HG03442 (cell line): ENCODE results near the gene PAAF1.

Source experiments
- ATAC-seq: cut with Tn5 transposase; IDR thresholded peaks from one replicate; pipeline ENCODE4 v1.9.1; 2021; ENCODE audit warnings: mild to moderate bottlenecking, moderate library complexity; ENCODE audit not compliant: unreplicated experiment

PAAF1 gene

DNA sequence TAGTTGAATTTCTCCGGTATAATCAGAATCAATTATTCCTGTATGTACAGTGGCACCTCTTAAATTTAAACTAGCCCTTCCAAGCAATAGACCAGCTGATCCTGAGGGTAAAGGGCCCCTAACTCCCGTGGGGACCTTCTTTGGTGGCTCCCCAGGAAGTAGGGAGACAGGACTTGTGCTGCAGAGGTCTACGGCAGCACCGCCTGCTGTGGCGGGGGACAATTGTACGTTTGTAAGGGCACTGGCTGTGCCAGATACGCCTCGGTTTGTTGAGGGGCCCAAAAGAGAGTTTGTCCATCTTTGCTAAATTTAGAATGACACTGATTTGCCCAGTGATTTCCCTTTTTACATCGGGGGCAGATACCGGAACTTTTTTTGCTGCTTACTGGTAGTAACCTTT is 68.1 kb downstream of the PAAF1 start:
- ATAC-seq = no peak

- ATAC-seq = no peak
Observed at GRCh38 chr11:73945396-73945795, 68.6 kb downstream of the PAAF1 start.

GRCh38 chr11:73946798-73947458 is 70.1 kb downstream of the PAAF1 start:
- ATAC-seq = no peak

GRCh38 chr11:73949246-73949645 is 72.4 kb downstream of the PAAF1 start:
- no peak for ATAC-seq

GRCh38 chr11:73949912-73950311 is 73.1 kb downstream of the PAAF1 start:
- ATAC-seq = no peak

GRCh38 chr11:73950869-73951710 is 74.3 kb downstream of the PAAF1 start, which contains the start of gene DNAJB13:
DNAJB13 (plus strand) TSS chr11:73951026; CDS start chr11:73951070, 44 bp downstream.
- ATAC-seq = no peak

- ATAC-seq = no peak
Observed at GRCh38 chr11:73951797-73952196, 75.0 kb downstream of the PAAF1 start.

GRCh38 chr11:73956876-73957653 is 80.3 kb downstream of the PAAF1 start:
- ATAC-seq = no peak

DNA sequence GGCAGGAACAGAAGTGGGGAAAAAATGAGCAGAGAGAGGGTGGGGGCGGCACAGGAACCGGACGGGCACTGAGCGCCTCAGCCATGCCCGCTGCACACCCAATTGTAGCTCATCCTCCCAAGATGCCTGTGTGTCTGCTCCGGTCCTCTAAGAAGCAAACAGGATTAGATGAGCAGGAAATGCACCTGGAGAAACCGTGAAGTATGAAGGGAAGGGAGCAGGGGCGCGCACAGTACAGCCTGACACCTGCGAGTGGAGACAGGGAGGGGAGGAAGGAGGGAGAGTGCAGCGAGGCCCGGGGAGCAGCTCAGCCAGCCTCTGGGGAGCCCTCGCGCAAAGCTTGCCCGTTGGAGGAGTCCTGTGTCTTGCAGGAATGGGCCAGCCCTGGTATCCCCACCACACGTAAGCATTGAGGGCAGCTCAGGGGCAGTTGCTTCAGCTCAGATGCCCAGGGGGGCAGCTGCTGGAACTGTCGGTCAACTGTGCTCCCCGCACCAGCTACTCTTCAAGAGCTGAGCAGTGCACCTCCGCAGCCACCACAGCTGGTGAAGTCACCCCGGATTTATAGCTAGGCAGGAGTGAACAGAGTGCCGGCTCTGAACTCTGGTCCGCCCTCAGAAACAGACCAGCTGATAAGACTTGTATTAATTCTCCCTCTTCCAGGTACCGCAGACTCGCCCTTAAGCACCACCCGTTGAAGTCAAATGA is 81.0 kb downstream of the PAAF1 start:
- ATAC-seq = no peak

DNA sequence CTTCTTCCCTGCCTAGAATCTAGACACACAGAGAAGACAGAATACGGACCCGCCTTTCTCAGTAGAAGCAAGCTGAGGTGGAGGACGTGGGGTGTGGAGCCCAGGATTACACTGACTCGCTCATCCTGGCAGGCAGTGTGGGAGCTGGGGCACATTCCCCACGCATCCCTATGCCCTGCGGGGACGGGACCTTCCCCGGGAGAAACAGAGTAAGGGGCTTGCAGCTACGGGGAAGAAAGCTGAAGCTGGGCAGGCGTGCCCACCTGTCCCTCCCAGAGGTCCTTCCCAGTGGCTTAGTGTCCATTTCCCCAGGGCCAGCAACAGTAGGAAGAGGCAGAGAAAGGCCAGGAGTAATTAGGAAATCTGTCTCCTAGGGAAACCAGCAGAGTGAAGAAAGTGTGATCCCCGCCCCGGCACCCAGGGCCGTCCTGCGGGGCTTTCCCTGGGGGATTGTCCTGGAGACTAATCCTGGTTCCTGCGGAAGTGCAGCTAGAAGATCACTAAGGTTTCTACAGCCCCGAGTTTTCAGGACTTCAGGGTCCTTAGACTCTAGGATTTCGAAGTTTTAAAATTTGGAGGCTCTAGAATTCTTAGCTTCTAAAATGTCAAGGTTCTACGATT is 81.8 kb downstream of the PAAF1 start:
- no peak for ATAC-seq

DNA sequence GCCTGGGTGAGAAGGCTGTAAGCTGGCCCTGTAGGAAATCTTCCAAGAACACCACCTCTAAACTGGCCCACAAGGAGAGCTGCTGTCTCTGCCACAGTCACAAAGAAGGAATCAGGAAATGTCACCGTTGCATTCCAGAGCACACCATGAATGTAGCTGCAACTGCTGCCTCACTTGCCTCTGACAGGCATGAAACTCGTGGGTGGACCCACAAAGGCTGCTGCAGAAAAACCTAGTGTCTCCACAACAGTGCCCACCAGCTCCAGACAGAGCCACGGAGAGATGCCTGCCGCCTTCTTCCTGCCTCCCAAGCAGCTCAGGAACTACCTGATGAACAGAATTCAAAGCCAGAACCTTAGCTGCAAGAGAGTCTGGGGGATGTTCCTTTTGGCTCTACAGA is 84.5 kb downstream of the PAAF1 start:
- no peak for ATAC-seq

DNA sequence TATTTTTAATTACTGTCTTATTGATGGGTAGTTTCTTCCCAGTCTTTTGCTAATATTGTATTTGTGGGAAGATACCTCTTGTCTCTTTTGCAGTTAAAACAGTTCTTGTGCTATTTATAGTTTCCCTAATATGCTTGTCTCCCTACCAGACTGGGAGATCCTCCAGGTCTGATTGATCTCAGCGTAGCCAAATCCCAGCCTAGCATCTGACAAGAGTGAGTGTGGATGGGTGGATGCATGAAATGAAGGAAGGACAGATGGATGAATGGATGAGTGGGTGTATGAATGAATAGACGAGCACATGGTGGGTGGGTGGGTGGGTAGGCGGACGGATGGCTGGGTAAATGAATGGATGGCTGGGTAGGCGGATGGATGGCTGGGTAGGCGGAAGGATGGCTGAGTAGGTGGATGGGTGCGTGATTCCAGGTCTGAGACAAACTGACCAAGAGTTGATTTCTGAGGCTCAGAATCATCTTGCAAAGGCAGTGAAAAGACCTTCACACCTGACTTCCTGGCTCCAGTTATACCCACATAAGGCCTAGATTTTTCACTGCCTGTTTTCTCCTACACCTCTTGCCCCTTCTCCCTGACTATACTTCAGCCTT is 85.4 kb downstream of the PAAF1 start:
- ATAC-seq = no peak

DNA sequence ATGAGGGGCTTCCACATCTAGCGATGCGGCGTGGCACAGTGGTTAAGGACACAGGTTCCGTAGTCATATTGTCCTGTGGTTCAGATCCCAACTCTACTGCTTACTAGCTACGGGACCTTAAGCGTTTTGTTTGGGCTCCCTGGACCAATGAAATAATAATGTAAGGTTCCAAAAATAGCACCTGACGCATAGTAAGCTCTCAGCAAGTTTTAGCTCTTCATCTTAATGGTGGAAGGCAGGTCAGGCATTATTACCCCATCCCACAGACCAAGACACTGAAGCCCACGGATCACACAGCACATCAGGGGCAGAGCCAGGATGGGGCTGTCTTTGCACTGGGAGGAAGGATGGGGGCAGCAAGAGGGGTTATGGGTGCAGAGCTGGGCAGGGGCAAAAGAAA is 87.1 kb downstream of the PAAF1 start:
- ATAC-seq = no peak

DNA sequence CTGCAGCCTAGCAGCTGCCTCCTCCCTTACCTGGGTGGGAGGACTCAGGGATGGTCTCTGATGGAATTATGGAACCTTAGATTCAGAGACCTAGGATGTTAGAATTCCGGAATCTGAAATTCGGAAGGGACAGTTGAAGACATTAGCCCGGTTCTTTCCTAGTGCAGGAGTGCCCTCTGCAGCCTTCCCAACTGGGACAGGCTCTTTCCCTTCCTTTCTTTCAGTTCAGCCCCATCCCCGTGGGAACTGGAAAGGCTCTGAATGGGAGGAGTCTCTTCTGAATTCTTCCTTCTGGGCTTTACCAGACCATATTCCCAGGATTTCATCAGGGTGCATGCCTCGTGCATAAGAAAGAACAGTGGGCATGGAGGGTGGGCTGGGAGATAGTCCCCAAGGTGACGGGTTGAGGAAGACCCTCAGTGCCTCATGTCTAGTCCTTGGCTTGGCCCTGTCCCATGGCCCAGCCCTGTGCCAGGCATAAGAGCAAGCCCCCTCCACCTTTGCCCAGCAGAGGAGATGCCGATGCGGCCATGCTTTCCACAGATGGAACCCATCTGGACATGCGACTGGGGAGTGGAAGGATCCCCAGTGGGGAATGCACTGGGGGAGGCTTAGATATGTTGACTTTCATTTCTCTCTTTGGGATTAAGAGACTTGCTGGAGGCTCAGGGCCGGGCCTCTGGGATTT is 88.4 kb downstream of the PAAF1 start:
- ATAC-seq = no peak

DNA sequence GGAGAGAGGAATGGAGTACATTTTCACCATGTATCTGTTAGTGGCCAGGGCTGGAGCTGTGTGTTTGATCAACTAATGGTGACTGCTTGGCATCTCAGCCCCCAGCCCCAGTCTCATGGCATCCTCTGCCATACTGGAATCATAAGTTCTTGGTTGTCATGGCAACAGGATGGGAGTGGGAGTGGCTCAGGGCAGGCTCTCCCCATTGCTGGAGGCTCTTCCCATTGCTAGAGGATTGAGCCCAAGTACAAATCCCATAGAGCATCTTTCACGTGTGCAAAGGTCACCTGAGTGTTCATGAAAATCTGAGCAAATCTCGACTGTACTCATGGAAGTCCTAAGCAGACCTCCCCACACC is 88.9 kb downstream of the PAAF1 start:
- no peak for ATAC-seq

- no peak for ATAC-seq
Observed at GRCh38 chr11:73968356-73968966, 91.7 kb downstream of the PAAF1 start.

GRCh38 chr11:73969091-73969490 is 92.3 kb downstream of the PAAF1 start:
- no peak for ATAC-seq

GRCh38 chr11:73969991-73970800 is 93.4 kb downstream of the PAAF1 start:
- ATAC-seq = no peak
